Measurements from ENCODE around the gene TRABD2B.
"Not testable (repeated sequence)": the region's sequence is repeated elsewhere in the genome, so short reads cannot be mapped to it uniquely, and the experiment has no call there.

Gene TRABD2B

DNA sequence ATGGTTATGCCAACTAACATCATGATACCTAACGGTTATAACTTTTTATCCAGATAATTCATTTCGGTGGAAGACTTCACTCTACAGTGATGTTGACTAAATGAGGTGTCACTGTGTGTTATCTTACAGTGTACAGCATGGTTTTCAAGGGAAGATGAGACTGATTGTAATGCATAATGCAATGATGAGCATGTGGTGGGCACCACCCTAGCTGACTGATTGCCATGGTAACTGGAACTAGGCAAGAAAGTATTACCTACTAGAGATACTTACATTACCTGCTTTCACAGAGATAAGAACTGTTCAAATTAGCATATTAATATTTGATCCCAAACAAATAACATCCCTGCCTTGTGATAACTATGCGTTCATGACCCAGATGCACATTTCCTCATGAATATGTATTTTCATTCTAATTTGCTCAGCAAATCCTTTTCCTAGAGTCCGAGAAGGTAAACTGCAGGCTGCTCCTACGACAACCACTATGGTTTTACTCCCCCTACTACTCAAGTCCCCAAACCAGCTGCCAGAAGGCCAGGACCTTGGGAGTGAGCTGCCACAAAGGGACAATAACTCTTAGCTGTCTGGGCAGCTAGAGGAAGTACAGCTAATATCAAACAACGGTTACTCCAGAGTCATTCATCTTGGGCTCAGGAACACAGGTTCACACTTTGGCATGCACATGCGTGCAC, 29.2 kb downstream of the TRABD2B start:
- DNase-seq (ENCODE audit: low read depth), result no peak

DNA sequence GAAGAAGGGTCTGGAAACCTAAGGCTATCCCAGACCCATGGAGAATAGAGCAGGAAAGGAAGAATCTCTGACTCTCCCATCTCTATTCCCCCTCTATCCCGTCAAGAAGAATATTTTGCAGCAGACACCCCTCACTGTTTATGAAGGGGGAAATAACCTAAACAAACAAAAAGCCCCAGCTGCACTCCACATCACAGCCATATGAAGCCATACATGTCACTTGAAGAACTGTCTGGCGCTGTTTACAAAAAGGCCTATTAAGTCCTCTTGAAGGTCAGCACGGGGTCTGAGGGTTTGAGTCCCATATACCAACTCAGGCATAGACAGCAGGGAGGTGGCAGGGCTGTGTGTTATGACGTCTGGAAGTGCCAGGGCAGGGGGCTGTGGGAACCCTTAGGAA, 31.4 kb downstream of the TRABD2B start:
- no peak for DNase-seq (ENCODE audit: low read depth)

DNA sequence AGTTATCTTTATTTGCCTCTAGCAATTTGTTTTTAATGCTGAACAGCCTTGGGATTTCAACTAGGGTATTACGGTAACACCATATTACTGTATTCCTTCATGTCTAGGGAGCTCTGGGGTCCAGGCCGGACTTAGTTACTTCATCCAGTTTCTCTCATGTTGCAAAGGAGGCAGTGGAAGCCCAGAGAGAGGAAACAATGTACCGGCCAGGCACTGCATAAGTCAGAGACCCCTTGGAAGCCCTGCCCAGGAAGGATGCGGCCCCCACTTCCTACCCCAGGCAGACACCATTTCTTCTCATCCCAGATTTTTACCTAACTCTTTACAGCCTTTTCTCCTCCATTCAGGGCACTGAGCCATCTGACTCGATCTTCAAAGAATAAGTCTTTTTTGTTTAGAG, 32.5 kb downstream of the TRABD2B start:
- no peak for DNase-seq (ENCODE audit: low read depth)

DNA sequence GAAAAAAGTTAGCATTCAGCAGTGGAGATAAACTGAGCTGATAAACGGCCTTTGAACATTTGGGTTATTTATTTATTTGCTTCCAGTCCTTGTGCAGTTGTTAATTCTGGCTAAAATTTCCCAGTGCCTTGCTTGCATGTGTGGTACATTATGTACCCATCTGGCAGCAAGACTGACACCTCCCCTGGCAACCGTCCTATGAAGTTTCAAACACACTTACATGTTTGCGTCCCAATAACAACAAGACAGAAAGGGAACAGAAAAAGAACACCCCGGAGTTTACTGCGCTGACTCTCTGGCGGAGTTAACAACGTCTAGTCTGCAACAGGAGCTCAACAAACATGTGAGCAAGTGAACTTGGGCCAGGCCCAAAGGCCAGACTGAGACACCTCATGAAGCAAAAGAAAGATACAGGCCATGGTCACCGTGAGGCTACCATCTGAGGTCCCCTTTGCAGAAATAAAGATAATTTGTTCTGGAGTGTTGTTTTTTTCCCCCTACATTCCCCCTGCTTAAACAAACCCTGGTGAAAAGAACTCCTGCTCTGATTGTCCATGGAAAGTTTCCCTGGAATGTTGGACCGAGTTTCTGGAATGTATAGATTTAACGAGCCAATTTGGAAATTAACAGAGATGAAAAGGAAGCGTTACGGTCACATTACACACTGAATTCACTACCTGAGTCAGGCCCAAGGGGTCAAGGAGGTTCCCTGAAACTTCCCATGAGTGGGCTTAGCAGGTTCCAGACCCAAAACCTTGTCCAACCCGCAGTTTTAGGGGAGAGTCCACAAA, 33.4 kb downstream of the TRABD2B start:
- DNase-seq (ENCODE audit: low read depth), result no peak

DNA sequence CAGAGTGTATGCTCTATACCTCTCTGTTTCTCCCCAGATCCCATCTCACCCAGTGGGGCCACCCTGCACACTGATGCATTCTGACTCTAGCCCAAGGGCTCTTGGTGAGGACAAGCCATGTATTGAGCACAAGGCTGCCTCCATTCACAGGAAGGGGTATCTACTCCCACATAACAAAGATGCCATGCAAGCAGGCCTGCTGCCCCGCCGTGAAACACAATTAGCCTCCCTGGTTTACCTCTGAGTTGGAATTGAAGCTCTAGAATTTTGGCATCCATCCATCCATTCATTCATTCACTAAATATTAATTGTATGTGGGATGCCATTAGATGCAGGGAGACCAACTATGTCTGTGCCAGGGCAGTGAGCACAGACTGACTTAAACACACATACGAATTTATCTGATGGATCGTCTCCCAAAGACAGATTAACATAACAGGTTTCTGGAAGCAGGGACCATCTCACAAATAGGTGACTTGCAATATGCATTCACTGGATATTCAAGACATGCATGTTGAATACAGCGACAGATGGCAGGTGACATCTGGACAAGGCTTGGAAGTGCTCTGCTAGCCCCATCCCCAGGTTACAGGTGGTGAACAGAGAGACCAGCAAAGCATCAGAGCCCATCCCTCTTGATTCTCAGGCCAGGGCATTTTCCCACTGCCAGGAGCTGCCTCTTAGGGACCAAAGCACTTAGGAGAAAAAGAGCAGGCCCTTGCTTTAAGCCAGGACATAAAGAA, 34.3 kb downstream of the TRABD2B start:
- DNase-seq (ENCODE audit: low read depth), result no peak

DNA sequence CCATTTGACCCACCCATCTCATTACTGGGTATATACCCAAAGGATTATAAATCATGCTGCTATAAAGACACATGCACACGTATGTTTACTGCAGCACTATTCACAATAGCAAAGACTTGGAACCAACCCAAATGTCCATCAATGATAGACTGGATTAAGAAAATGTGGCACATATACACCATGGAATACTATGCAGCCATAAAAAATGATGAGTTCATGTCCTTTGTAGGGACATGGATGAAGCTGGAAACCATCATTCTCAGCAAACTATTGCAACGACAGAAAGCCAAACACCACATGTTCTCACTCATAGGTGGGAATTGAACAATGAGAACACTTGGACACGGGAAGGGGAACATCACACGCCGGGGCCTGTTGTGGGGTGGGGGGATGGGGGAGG, 35.4 kb downstream of the TRABD2B start:
- DNase-seq (ENCODE audit: low read depth), result not testable (repeated sequence)

DNA sequence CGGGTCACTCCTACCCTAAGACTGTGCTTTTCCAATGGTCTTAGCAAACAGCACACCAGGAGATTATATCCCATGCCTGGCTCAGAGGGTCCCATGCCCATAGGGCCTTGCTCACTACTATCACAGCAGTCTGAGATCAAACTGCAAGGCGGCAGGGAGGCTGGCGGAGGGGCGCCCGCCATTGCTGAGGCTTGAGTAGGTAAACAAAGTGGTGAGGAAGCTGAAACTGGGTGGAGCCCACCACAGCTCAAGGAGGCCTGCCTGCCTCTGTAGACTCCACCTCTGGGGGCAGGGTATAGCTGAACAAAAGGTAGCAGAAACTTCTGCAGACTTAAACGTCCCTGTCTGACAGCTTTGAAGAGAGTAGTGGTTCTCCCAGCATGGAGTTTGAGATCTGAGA, 40.7 kb downstream of the TRABD2B start:
- DNase-seq (ENCODE audit: low read depth), result not testable (repeated sequence)

DNA sequence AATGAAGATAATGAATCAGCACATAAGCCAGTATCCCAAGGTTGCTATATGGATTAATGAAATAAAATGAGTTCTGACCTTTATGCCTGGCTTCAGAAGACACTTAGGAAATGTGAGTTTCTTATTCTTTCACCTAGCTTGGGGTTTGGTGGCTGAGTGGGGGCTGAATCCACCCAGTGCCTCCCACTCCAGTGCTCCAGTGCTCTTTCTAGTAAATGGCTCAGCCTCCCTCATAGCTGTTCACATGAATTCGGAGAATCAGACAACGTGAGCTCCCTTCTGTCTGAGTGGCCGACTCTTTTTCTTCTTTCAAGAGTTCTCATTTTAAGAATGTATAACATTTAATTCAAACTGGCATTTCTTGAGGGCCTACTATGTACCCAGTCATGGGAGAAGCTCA, 43.5 kb downstream of the TRABD2B start:
- no peak for DNase-seq (ENCODE audit: low read depth)

DNA sequence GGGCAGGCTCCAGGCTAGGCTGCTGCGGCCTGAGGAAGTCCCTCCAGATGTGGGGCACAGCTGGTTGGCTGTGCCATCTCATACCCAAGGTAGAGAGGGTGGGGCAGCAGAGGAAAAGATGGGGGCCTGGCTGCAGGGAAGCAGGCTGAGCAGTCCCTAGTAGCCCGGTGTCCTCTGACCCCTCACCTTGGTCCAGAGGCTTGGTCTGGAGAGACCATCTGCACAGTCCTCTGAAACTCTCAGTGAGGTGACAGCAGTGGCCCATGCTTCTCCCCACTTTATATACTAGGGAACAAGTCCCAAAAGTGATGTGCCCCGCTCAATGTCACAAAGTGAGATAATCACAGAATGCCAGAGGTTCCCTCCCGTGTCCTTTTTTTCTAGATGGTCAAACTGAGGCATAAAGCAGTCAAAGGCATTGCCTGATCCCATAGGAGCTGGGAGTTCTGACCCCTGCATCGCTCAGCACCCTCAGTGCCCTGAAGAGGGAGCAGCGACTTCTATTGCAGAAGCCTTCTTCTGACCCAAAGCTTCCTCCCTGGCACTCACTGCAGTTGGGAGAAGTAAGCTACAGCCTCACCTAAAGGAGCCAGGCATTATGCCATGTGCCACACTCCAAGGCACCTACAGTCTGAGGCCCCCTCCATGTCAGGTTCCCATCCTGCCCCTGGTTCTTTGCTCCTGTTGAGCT, 45.5 kb downstream of the TRABD2B start:
- DNase-seq (ENCODE audit: low read depth), result no peak

DNA sequence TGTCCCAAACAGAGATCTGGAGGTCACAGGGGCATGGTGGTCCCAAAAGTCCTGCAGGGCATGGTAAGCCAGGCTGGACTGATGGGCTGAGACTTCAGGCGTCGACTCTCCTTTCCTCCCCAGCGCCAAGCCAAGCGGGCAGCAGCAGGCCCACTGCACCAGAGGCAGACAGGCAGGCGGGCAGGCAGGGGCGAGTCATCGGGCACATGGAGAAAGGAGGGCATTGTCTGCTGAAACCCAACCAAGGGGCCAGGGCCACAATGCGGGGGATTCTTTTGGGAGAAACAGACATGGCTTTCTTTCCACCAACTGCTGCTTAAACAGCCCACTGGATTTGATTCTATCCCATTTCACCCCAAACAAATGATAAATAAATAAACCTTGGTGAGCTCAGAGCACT, 46.2 kb downstream of the TRABD2B start:
- DNase-seq (ENCODE audit: low read depth), result no peak

DNA sequence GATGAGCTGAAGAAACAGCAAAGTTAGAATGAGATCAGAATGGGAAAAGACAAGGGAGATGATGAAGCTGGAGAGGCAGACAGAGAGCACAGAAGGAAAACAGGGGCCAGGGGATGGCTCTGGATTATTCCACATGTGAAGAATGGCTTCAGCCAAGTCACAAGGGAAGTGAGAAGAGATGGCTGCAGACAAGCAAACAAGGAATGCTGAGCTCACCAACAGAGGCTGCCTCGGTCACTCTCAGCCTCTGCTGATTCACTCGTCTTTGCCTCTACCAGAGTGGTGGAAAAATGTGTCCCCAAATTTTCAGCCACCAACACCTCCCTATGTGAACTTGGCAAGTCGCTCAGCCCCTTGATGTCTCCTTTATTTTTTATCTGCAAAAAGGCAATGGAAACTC, 46.7 kb downstream of the TRABD2B start:
- no peak for DNase-seq (ENCODE audit: low read depth)

DNA sequence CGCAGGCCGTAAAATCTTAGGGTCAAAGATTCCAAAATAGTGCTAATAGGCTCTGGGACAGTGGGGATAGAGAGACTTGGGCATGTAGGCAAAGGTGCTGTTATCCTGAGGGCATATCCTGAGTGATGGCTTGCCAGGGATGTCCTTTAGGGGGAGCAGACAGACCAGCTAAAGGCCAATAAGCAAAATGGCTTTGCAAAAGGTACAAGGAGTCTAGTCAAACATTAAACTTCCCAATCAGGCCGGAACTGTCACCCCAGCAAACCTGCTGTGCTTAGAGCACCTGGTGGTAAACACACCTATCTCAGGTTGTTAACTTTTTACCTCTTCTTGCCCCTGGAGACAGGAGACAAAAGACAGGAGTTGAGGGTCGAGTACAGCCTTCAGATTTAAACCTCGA, 49.1 kb downstream of the TRABD2B start:
- no peak for DNase-seq (ENCODE audit: low read depth)

DNA sequence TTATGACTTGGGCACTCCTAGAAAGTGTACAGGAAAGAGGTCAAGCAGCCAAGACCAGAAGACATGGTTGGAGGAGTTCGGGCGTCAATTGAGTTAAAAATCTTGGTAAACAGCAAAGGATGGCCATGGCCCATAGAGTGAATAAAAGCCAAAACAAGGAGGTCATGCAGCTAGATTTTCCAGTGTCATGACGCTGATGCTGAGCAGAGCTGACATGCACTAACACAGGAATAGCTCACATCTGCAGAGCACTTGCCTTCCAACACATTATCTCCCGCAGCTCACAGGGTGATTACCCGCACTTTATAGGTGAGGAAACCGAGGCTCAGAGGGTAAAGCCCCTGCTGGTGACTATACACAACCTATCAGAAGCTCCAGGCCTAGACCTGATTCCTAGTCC, 49.7 kb downstream of the TRABD2B start:
- DNase-seq (ENCODE audit: low read depth), result no peak

DNA sequence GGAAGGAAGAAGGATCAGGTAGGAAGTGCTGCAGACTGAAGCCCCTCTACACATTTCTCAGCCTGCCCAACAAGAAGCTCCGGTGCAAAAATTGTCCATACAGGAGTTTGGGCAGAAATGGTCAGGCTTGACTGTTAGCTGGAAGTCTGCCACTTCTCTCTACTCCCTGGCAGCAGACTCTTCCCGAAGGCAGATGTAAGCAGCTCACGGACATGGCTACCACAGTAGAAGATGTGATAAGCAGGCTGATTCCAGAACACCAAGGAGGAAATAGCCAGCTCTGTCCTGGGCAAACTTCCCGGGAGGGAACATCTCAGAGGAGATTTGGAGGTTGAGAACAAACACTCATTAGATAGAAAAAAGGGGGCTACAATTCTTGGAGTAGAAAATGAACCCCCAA, 52.6 kb downstream of the TRABD2B start:
- no peak for DNase-seq (ENCODE audit: low read depth)

DNA sequence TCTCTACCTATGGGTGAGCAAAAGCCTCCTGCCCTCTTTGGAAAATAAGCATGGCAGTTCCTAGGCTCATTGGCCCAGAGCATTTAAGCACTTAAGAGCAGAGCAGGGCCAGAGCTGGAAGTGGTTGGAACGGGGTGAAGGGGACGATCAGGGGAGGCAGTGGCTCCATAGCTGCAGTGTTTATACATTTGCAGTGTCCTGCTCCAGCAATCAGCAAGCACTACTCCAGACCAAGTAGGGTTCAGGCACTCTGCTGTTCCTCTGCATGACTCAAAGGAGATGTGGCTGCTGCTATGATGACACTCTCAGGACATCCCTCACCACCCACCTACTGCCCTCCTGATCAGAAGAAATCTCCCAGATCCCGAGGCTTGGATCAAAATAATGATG, 55.0 kb downstream of the TRABD2B start:
- DNase-seq (ENCODE audit: low read depth), result no peak

DNA sequence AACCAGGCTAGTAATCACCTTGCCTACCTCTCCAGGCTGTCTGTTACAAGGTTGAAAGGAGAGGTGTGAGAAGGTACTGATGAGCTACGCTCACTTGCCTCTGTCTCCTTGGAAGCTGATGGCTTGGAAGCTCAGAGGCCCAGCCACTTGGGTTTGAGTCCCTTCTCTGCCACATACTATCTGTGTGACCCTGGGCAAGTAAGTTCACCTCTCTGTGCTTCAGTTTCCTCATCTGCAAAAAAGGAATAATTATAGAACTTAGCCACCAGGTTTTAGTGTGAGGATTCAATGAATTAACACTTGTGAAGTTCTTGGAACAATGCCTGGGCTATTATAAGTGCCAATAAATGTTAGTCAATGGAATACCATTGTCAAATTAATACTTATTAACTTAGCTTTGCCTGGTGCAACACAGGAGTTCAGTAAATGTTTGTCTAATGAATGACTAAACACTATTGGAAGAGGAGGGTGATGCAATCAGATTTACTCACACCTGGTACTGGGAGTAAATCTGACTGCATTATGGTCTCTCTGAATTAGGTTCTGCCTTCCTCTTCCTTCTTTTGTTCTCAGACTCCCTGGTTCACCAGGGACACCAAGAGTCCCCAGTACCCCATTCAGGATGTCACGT, 55.5 kb downstream of the TRABD2B start:
- no peak for DNase-seq (ENCODE audit: low read depth)

DNA sequence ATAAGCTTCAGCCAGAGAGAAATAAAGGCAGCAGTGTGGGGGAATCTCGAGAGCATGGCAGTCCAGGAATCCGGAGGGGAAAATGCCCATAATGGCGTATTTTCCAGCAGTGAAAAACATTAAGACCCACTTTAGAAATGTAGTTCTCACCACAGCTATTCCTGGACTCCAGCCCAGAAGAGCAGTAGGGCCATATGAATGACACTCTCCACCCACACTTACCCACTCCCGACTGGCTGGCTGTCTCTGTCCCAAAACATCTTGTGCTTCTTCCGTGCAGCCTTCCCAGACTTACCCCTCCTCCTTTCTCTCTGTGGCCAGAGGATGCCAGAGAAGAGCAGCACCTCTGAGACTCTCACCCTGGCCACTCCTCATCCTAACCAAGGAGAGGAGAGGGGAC, 56.4 kb downstream of the TRABD2B start:
- no peak for DNase-seq (ENCODE audit: low read depth)

DNA sequence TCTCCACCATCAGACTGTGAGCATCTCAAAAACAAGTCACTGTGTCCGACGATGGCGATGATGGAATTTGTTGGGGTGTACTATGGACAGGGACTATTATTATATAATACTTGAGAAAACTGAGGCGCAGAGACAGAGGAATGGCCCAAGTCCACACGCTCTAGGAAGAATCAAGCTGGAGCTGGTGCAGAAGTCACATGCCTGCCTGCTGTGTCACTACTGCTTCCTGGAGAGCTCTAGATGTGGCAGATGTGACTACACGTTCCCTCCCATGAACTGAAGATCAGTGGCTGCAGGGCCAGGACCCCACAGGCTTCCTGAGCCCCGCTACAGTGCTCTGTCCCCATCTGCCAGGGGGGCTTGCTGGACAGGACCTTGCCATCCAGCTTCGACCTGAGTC, 56.9 kb downstream of the TRABD2B start:
- no peak for DNase-seq (ENCODE audit: low read depth)

DNA sequence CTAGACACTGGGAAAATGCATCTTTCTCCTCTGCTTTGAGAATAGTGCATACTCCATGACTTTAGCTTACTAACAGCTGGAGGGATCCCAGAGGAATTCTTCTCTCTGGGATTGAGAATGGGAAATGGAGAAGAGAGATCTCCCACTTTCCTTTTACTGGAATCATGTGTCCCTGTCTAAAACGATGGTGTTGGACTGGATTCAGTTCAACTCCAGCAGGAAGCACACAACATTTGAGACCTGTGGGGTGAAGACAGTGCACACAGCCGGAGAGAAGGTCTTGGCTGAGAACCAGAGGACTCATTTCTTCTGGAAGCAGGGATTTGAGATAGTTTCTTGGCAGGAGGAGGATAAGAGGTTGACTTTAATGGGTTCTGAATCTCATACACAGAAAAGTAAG, 58.7 kb downstream of the TRABD2B start:
- no peak for DNase-seq (ENCODE audit: low read depth)

DNA sequence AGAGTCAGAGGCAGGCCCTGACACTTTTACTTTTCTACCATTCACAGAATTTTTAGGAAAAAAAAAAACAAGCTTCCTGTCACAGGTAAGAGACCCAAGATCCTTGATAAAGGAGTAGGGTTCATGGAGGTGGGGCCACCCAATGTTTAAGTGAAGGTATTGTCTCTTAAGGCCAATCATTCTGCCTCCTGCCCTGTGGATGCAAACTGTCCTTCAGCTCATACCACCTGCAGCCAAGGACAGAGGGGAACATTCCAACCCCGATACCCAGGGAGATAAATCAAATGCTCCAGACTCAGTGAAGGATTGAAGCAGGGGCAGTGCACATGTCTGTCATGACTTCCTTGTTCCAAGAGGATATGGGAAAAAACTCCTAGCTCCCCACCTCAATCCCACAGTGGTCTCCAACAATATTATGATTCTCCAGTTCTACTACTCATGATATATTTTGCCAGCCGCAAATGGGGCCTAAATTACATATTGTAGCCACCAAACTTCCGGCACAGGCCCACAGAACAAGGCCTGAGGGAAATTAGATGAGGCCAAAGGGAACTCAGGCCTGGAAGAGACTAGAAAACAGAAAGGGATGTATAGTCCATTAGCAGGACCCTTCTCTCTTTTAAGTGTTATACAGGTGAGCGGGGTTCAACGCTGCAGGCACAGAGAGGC, 59.5 kb downstream of the TRABD2B start:
- no peak for DNase-seq (ENCODE audit: low read depth)

DNA sequence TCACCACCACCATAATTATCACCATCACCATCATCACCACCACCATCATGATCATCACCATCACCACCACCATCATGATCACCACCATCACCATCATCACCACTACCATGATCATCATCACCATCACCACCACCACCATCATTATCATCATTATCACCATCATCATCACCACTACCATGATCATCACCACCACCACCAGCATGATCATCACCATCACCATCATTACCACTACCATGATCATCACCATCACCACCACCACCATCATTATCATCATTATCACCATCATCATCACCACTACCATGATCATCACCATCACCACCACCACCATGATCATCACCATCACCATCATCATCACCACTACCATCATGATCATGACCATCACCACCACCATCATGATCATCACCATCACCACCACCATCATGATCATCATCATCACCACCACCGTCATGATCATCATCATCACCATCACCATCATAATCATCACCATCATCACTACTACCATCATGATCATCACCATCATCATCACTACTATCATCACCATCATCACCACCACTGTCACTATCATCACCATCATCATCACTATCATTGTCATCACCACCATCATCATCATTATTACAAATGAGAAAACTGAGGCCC, 60.2 kb downstream of the TRABD2B start:
- DNase-seq (ENCODE audit: low read depth), result no peak
